OCI-LY7 (cell line): ENCODE measurements around the gene STX4. TPM values are rescaled to one million over a fixed set of nuclear protein-coding genes. Genes with fewer than 3 reads are reported as not detected.
A peak's percentile ranks its signal among the peaks of the same experiment; 100 is the strongest.

Source experiments
- BruUV-seq: library from RNA; stranded (reverse); fragments of 400-500 nt; replicated peaks from 2 replicates; lab custom pipeline; 2021; lab: Mats Ljungman, UMichigan
- CTCF ChIA-PET: fragments of 300-600 bp; sonication (Branson Sonifier 250); formaldehyde crosslinking; loops from one replicate; lab custom pipeline; 2022; ENCODE audit warnings: antibody characterized with exemption; ENCODE audit not compliant: unreplicated experiment; lab: Charles Lee
- POLR2A ChIA-PET: fragments of 300-600 bp; sonication (Branson Sonifier 250); formaldehyde crosslinking; loops from one replicate; lab custom pipeline; 2022; ENCODE audit warnings: antibody characterized with exemption; lab: Charles Lee
- DNase-seq: peaks from one replicate; pipeline ENCODE4 v3.0.0-alpha.2; 2015; ENCODE audit warnings: low spot score
- H2AFZ ChIP-seq: fragments of 200-600 bp; sonication (generic), shearing (Covaris generic); 2 replicates; pipeline ENCODE4 v1.6.1; 2014; ENCODE audit warnings: mild to moderate bottlenecking, antibody characterized with exemption, low read length, moderate library complexity
- H3K27ac ChIP-seq: fragments of 200-600 bp; sonication (generic); 2 replicates; pipeline ENCODE4 v1.5.1; 2014; ENCODE audit warnings: mixed run types, low read depth, mild to moderate bottlenecking, moderate library complexity, low read length, inconsistent platforms; ENCODE audit not compliant: poor library complexity, severe bottlenecking
- H3K36me3 ChIP-seq: fragments of 200-600 bp; sonication (generic); 2 replicates; pipeline ENCODE4 v1.6.1; 2014; ENCODE audit warnings: mild to moderate bottlenecking, antibody characterized with exemption, low read length, moderate library complexity, mixed read lengths; ENCODE audit not compliant: insufficient read depth
- H3K4me1 ChIP-seq: fragments of 200-600 bp; sonication (generic); 2 replicates; pipeline ENCODE4 v1.5.1; 2014; ENCODE audit warnings: mild to moderate bottlenecking, low read length; ENCODE audit not compliant: insufficient read depth, poor library complexity, severe bottlenecking
- H3K4me2 ChIP-seq: fragments of 200-600 bp; sonication (generic); 2 replicates; pipeline ENCODE4 v1.6.1; 2014; ENCODE audit warnings: mild to moderate bottlenecking, low read length
- H3K4me3 ChIP-seq: fragments of 200-600 bp; sonication (generic); 2 replicates; pipeline ENCODE4 v1.5.1; 2014; ENCODE audit warnings: mild to moderate bottlenecking, low read depth, low read length; ENCODE audit not compliant: poor library complexity, severe bottlenecking
- H3K79me2 ChIP-seq: fragments of 200-600 bp; sonication (generic); 2 replicates; pipeline ENCODE4 v1.6.1; 2016; ENCODE audit warnings: low read depth, mild to moderate bottlenecking, low read length, moderate library complexity, mixed read lengths; ENCODE audit not compliant: insufficient read depth
- H3K9me2 ChIP-seq: fragments of 200-600 bp; sonication (generic); 2 replicates; pipeline ENCODE4 v1.6.1; 2016; ENCODE audit warnings: mild to moderate bottlenecking, low read length, mixed read lengths; ENCODE audit not compliant: insufficient read depth
- H3K9me3 ChIP-seq: fragments of 200-600 bp; sonication (generic); 2 replicates; pipeline ENCODE4 v1.6.1; 2014; ENCODE audit warnings: mild to moderate bottlenecking, mixed run types, low read length, mixed read lengths
- H4K20me1 ChIP-seq: fragments of 200-600 bp; sonication (generic); 2 replicates; pipeline ENCODE4 v1.6.1; 2014; ENCODE audit warnings: mild to moderate bottlenecking, antibody characterized with exemption, low read length, moderate library complexity, mixed read lengths; ENCODE audit not compliant: insufficient read depth
- CTCF ChIP-seq: fragments of 200-600 bp; sonication (generic); conservative IDR thresholded peaks from 2 replicates; pipeline ENCODE4 v1.5.1; 2014; ENCODE audit warnings: mild to moderate bottlenecking, antibody characterized with exemption, low read length, moderate library complexity, mixed read lengths
- EZH2phosphoT487 ChIP-seq: fragments of 200-600 bp; sonication (generic); IDR thresholded peaks from 2 replicates; pipeline ENCODE4 v1.6.1; 2018; ENCODE audit warnings: low read depth, borderline replicate concordance, mild to moderate bottlenecking, mixed run types, antibody characterized with exemption, low read length, moderate library complexity, mixed read lengths
- intact Hi-C: fragments of 100-400 bp; cut with micrococcal nuclease; formaldehyde crosslinking; loops from one replicate; pipeline ENCODE4 v1.10.0; 2022; ENCODE audit not compliant: unreplicated experiment
- total RNA-seq, 2 experiments: library from RNA; depleted of rRNA in 1 of 2; stranded (reverse); fragments of >200 nt in 1 of 2; shearing (Covaris generic) in 1 of 2; gene quantifications; 2 replicates each; pipeline ENCODE4 v1.2.3, GENCODE V29; 2014 to 2022

The STX4 gene
- total RNA-seq, 2 experiments from 2014 or later = 16.6 to 40.5 TPM

GRCh38 chr16:30992276-30992780 lies 41.0 kb upstream of the STX4 start:
- Histone ChIP-seq H3K4me1 (peaks cover 10% of the 10 kb centered on the region), H3K9me2 (no peaks in the 10 kb centered on the region), H3K36me3 (no peaks in the 10 kb centered on the region), H3K9me3 (no peaks in the 10 kb centered on the region), H4K20me1 (no peaks in the 10 kb centered on the region), H3K4me2 (no peak overlapping the region), H3K27ac (no peak overlapping the region), H3K4me3 (no peak overlapping the region), H3K79me2 (no peaks in the 10 kb centered on the region), H2AFZ (no peak overlapping the region)
- POLR2A ChIA-PET = no interaction called here
- TF ChIP-seq EZH2phosphoT487 (no peak), CTCF (no peak)
- intact Hi-C loops = no loop called here
- DNase-seq = no peak
- CTCF ChIA-PET = no interaction called here
- BruUV-seq = no TSS peak

GRCh38 chr16:30992931-30993816 lies 40.2 kb upstream of the STX4 start:
- no TSS peak for BruUV-seq
- DNase-seq = no peak
- H3K9me3 ChIP-seq = no peaks in the 10 kb centered on the region
- H3K9me2 ChIP-seq = no peaks in the 10 kb centered on the region
- H4K20me1 ChIP-seq = no peaks in the 10 kb centered on the region
- ChIA-PET POLR2A (interaction anchor here (0.7 kb wide), 1 partner anchor 909 kb away, joined by 3 read pairs; no protein-coding TSS in a partner anchor), CTCF (no interaction called here)
- no peaks in the 10 kb centered on the region for H3K79me2 ChIP-seq
- H3K36me3 ChIP-seq = no peaks in the 10 kb centered on the region
- no peak overlapping the region for H2AFZ ChIP-seq
- TF ChIP-seq EZH2phosphoT487 (no peak), CTCF (no peak)
- peaks cover 10% of the 10 kb centered on the region for H3K4me1 ChIP-seq
- H3K4me2 ChIP-seq = no peak overlapping the region
- no peak overlapping the region for H3K4me3 ChIP-seq
- intact Hi-C loops = no loop called here
- H3K27ac ChIP-seq = no peak overlapping the region

- Histone ChIP-seq H3K9me3 (no peaks in the 10 kb centered on the region), H3K36me3 (no peaks in the 10 kb centered on the region), H3K27ac (no peak overlapping the region), H3K4me3 (peak overlapping the region; percentile 72), H3K4me1 (peaks cover 10% of the 10 kb centered on the region), H3K4me2 (peak overlapping the region; percentile 96), H3K79me2 (no peaks in the 10 kb centered on the region), H3K9me2 (no peaks in the 10 kb centered on the region), H4K20me1 (no peaks in the 10 kb centered on the region), H2AFZ (no peak overlapping the region)
- POLR2A ChIA-PET = no interaction called here
- intact Hi-C loops = loop anchor here (2.0 to 5.0 kb wide), 2 partner anchors 73 to 76 kb away; partner anchors contain the start of genes FBXL19, ZNF646 and ZNF668
- BruUV-seq = no TSS peak
- CTCF ChIA-PET = no interaction called here
- TF ChIP-seq CTCF (no peak), EZH2phosphoT487 (no peak)
- DNase-seq = no peak
Measured at GRCh38 chr16:30995927-30996323, 37.4 kb upstream of the STX4 start.
